Measurements from ENCODE around the gene RAB10.

DNA sequence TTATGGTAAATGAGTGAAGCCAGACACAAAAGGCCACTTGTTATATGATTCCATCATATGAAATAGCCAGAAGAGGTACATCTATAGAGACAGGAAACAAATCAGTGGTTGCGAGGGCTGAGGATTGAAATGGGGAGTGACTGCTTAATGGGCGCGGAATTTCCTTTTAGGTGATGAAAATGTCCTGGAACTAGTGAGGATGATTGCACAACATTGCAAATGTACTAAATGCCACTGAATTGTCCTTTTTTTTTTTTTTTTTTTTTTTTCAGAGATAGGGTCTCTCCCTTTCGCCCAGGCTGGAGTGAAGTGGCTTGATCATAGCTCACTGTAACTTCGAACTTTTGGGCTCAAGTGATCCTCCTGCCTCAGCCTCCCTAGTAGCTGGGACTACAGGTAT is 123.7 kb downstream of the RAB10 start:
- TF ChIP-seq MXI1 (conservative IDR thresholded peaks at IDR 0.05; ENCODE audit: poor library complexity, severe bottlenecking) (no peak), POLR2AphosphoS5 (IDR thresholded peaks at IDR 0.05) (no peak), SMC3 (conservative IDR thresholded peaks at IDR 0.05; ENCODE audit: poor library complexity) (no peak), EP300 (conservative IDR thresholded peaks at IDR 0.05; ENCODE audit: poor library complexity, severe bottlenecking) (no peak), EZH2 (IDR thresholded peaks at IDR 0.05; ENCODE audit: borderline replicate concordance, insufficient read depth, low read length, poor library complexity, severe bottlenecking) (no peak)
- TF ChIP-seq, protein P1, sequence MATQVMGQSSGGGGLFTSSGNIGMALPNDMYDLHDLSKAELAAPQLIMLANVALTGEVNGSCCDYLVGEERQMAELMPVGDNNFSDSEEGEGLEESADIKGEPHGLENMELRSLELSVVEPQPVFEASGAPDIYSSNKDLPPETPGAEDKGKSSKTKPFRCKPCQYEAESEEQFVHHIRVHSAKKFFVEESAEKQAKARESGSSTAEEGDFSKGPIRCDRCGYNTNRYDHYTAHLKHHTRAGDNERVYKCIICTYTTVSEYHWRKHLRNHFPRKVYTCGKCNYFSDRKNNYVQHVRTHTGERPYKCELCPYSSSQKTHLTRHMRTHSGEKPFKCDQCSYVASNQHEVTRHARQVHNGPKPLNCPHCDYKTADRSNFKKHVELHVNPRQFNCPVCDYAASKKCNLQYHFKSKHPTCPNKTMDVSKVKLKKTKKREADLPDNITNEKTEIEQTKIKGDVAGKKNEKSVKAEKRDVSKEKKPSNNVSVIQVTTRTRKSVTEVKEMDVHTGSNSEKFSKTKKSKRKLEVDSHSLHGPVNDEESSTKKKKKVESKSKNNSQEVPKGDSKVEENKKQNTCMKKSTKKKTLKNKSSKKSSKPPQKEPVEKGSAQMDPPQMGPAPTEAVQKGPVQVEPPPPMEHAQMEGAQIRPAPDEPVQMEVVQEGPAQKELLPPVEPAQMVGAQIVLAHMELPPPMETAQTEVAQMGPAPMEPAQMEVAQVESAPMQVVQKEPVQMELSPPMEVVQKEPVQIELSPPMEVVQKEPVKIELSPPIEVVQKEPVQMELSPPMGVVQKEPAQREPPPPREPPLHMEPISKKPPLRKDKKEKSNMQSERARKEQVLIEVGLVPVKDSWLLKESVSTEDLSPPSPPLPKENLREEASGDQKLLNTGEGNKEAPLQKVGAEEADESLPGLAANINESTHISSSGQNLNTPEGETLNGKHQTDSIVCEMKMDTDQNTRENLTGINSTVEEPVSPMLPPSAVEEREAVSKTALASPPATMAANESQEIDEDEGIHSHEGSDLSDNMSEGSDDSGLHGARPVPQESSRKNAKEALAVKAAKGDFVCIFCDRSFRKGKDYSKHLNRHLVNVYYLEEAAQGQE (IDR thresholded peaks at IDR 0.05; ENCODE audit: borderline replicate concordance) = no peak
- TF ChIP-seq, protein P2, sequence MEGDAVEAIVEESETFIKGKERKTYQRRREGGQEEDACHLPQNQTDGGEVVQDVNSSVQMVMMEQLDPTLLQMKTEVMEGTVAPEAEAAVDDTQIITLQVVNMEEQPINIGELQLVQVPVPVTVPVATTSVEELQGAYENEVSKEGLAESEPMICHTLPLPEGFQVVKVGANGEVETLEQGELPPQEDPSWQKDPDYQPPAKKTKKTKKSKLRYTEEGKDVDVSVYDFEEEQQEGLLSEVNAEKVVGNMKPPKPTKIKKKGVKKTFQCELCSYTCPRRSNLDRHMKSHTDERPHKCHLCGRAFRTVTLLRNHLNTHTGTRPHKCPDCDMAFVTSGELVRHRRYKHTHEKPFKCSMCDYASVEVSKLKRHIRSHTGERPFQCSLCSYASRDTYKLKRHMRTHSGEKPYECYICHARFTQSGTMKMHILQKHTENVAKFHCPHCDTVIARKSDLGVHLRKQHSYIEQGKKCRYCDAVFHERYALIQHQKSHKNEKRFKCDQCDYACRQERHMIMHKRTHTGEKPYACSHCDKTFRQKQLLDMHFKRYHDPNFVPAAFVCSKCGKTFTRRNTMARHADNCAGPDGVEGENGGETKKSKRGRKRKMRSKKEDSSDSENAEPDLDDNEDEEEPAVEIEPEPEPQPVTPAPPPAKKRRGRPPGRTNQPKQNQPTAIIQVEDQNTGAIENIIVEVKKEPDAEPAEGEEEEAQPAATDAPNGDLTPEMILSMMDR (IDR thresholded peaks at IDR 0.05; ENCODE audit: poor library complexity, severe bottlenecking) = no peak
